Suprapubic skin (tissue), 4 donors: ENCODE data around the gene TAS1R2. TPM values are rescaled to one million over a fixed set of nuclear protein-coding genes. Genes with fewer than 3 reads are reported as not detected.
A peak's percentile ranks its signal among the peaks of the same experiment; 100 is the strongest.

Source experiments
- DNase-seq, 2 donors: peaks; one replicate each; pipeline ENCODE4 v3.0.0-alpha.2; 2019; ENCODE audit warnings: low spot score in 2 of 2
- H3K27ac ChIP-seq: fragments of 200-600 bp; sonication (generic); one replicate; pipeline ENCODE4 v1.5.1; 2019
- H3K27me3 ChIP-seq: fragments of 200-600 bp; sonication (generic); one replicate; pipeline ENCODE4 v1.5.1; 2019
- H3K36me3 ChIP-seq: fragments of 200-600 bp; sonication (generic); one replicate; pipeline ENCODE4 v1.5.1; 2019
- H3K4me1 ChIP-seq: fragments of 200-600 bp; sonication (generic); one replicate; pipeline ENCODE4 v1.5.1; 2019
- H3K4me3 ChIP-seq: fragments of 200-600 bp; sonication (generic); one replicate; pipeline ENCODE4 v1.5.1; 2019; ENCODE audit warnings: mild to moderate bottlenecking
- H3K9me3 ChIP-seq: fragments of 200-600 bp; sonication (generic); one replicate; pipeline ENCODE4 v1.5.1; 2019
- EP300 ChIP-seq: sonication (generic); formaldehyde crosslinking; IDR thresholded peaks from one replicate; pipeline ENCODE4 v1.6.1; 2017; ENCODE audit warnings: antibody characterized with exemption
- POLR2A ChIP-seq, 2 donors: fragments of 450-650 bp; IDR thresholded peaks; one replicate each; pipeline ENCODE4 v1.6.1; 2017; ENCODE audit warnings: antibody characterized with exemption in 2 of 2, mild to moderate bottlenecking in 2 of 2, moderate library complexity in 2 of 2
- POLR2AphosphoS5 ChIP-seq, 3 donors: sonication (generic); formaldehyde crosslinking; IDR thresholded peaks; one replicate each; pipeline ENCODE4 v1.6.1; 2017; ENCODE audit warnings: antibody characterized with exemption in 3 of 3
- WGBS: methylation state at CpG from one replicate; pipeline ENCODE4 v1.1.5; 2018; 5-methylcytosine and 5-hydroxymethylcytosine counted together
- total RNA-seq, 4 donors: library from RNA; depleted of rRNA; stranded (reverse); fragments of >200 nt; gene quantifications; one replicate each; pipeline ENCODE4 v1.1.0, GENCODE V29; 2016
- TF ChIP-seq, protein P1 (sequence below), 2 donors: fragments of 200-600 bp in 1 of 2; fragments of 450-650 bp in 1 of 2; sonication (generic) in 1 of 2; IDR thresholded peaks; one replicate each; pipeline ENCODE4 v1.5.1; 2016 to 2019; ENCODE audit warnings: antibody characterized with exemption in 2 of 2, mild to moderate bottlenecking in 1 of 2, moderate library complexity in 1 of 2

The TAS1R2 gene
- total RNA-seq, 4 donors from 2014 or later = 0.38 to 1.3 (median 1.2) TPM; not detected in 1

DNA sequence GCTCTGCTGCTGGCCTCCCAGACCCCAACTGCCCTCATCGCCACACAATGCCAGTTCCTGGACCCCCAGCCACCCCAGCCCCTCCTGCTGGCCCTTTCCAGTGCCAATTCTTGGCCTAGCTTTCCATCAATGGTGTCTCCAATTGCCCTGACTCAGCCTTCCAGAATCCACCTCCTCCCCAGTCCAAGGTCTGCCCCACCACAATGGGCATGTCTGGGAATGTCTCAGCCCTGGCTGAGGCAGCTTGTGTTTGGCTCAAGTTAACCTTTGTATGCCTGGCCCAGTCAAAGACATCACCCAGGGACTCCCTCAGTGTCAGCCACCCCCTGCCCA lies 26.5 kb upstream of the TAS1R2 start:
- H3K4me1 ChIP-seq = peaks cover 45% of the 10 kb centered on the region
- no peaks in the 10 kb centered on the region for H3K27me3 ChIP-seq
- TF ChIP-seq, protein P1, sequence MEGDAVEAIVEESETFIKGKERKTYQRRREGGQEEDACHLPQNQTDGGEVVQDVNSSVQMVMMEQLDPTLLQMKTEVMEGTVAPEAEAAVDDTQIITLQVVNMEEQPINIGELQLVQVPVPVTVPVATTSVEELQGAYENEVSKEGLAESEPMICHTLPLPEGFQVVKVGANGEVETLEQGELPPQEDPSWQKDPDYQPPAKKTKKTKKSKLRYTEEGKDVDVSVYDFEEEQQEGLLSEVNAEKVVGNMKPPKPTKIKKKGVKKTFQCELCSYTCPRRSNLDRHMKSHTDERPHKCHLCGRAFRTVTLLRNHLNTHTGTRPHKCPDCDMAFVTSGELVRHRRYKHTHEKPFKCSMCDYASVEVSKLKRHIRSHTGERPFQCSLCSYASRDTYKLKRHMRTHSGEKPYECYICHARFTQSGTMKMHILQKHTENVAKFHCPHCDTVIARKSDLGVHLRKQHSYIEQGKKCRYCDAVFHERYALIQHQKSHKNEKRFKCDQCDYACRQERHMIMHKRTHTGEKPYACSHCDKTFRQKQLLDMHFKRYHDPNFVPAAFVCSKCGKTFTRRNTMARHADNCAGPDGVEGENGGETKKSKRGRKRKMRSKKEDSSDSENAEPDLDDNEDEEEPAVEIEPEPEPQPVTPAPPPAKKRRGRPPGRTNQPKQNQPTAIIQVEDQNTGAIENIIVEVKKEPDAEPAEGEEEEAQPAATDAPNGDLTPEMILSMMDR (IDR thresholded peaks at IDR 0.05) = no peak
- no peak for TF ChIP-seq POLR2A (IDR thresholded peaks at IDR 0.05)
- TF ChIP-seq EP300 = no peak
- no peak for TF ChIP-seq POLR2AphosphoS5 (IDR thresholded peaks at IDR 0.05)
- H3K36me3 ChIP-seq = peaks cover 10% of the 10 kb centered on the region
- no peak overlapping the region for H3K27ac ChIP-seq
- H3K9me3 ChIP-seq = no peaks in the 10 kb centered on the region
- no peak overlapping the region for H3K4me3 ChIP-seq
- DNase-seq = no peak
- WGBS = 78% methylated on average over 1 of the region's 1 CpG

DNA sequence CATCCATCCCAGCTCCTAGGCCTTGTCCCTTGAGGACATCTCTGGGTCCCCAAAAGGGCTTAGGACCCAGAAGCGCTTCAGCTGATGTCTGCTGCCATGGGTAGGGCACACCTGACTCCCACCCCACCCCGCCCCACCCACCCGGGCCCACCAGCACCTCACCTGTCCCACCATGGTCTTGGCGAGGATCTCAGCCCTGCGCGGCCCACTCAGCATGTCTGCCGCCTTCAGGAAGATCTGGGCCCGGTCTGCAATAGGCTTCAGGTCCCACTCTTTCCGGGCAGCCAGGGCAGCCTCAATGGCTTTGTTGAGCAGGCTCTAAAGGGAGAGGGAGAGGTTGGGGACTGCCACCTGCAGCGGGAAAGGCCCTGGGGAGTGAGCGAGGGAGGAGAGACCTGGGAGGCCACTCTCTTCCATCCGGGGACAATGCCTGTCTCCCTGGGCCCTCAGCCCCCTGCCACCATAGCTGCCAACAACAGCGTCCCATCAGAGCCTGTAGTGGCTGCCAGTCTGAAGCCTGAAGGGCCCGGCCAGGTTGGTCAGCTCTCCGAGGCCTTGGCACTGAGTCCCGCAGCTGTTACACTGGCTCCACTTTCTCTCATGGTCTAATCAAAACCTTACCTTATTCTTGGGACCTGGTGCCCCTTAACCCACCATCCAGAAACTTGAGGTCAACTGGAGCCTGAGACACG lies 26.0 kb upstream of the TAS1R2 start:
- no peak for DNase-seq
- Histone ChIP-seq H3K9me3 (no peaks in the 10 kb centered on the region), H3K27me3 (no peaks in the 10 kb centered on the region), H3K4me1 (peaks cover 45% of the 10 kb centered on the region), H3K4me3 (no peak overlapping the region), H3K36me3 (peaks cover 10% of the 10 kb centered on the region), H3K27ac (no peak overlapping the region)
- WGBS = 73% methylated on average over 12 of the region's 17 CpGs
- TF ChIP-seq, protein P1 (IDR thresholded peaks at IDR 0.05) = no peak
- no peak for TF ChIP-seq POLR2A (IDR thresholded peaks at IDR 0.05)
- no peak for TF ChIP-seq POLR2AphosphoS5 (IDR thresholded peaks at IDR 0.05)
- TF ChIP-seq EP300 = no peak

DNA sequence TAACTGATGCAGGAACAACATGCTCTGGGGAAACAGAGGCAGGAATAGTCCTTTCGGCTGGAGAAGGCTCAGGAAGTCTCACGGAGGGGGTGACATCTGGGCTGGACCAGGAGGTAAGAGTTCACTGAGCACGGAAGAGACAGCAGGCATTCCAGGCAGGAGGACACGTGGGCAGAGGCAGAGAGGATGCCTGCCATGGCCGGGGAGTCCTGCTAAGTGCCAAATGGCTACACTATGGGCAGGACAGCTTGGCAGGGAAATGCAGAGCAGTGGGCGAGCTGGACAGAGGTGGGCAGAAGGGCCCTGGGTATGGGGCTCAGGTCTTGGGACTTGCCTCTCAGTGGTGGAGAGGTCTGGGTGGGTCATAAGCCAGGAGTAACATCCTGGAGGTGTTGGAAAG lies 25.3 kb upstream of the TAS1R2 start:
- Histone ChIP-seq H3K4me3 (no peak overlapping the region), H3K9me3 (no peaks in the 10 kb centered on the region), H3K36me3 (peaks cover 10% of the 10 kb centered on the region), H3K27me3 (no peaks in the 10 kb centered on the region), H3K27ac (no peak overlapping the region), H3K4me1 (peaks cover 52% of the 10 kb centered on the region)
- no peak for TF ChIP-seq POLR2A (IDR thresholded peaks at IDR 0.05)
- no peak for TF ChIP-seq EP300
- TF ChIP-seq POLR2AphosphoS5 (IDR thresholded peaks at IDR 0.05) = no peak
- TF ChIP-seq, protein P1 (IDR thresholded peaks at IDR 0.05) = no peak
- no peak for DNase-seq
- WGBS = 84% methylated on average over 6 of the region's 6 CpGs

DNA sequence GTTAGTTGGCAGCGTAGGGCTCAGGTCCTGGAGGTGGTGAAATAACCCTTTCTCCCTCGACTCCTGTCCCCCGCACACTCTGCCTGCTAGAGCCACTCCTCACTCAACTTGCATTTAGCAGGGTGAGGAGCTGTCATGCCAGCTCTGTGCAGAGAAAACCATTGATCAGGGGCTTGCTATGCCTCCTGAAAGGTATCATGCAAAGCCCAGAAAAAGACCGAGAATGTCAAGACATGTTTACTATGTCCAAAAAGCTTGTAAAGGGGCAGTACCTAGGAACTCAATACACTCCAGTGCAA lies 24.9 kb upstream of the TAS1R2 start:
- Histone ChIP-seq H3K36me3 (peaks cover 10% of the 10 kb centered on the region), H3K4me3 (no peak overlapping the region), H3K27ac (no peak overlapping the region), H3K9me3 (no peaks in the 10 kb centered on the region), H3K4me1 (peaks cover 56% of the 10 kb centered on the region), H3K27me3 (no peaks in the 10 kb centered on the region)
- WGBS = 47% methylated on average over 3 of the region's 4 CpGs
- DNase-seq = no peak
- TF ChIP-seq, protein P1 (IDR thresholded peaks at IDR 0.05) = no peak
- TF ChIP-seq EP300 (no peak), POLR2A (IDR thresholded peaks at IDR 0.05) (no peak), POLR2AphosphoS5 (IDR thresholded peaks at IDR 0.05) (no peak)

DNA sequence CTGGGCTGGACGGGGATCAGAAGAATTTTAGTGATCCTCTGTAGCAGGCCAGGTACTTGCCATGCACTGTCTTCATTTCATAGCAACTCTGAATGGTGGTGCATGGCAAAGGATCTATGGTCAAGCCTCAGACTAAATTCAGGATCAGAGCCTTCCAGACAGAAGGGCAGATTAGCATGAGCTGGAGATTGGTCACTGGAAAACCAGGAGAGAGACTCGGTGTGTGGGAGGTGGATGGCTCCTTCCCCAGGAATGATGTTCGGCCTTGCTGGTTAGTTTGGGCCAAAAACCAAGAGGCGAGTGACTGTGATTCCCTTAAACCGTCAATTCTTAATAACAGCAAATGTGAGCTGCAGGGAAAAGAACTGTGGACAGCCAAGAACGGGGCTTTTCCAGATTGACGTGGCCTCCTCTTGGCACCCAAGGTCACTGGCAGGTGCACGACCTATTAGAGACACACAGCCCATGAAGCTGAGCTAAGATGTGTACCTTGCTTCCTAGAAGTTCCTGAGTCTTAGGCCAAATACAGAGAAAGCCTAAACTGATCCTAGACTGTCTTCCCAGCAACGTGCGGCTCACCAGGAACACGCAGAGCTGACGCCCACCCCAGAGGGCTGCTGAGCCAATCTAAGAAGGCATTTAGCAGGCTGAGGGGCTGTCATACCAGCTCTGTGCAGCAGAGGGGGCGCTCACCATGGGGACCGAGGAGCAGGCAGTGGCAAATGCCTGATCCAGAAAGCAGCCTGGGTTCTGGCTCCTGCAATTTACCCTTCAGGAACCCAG lies 24.4 kb upstream of the TAS1R2 start:
- no peak for TF ChIP-seq EP300
- TF ChIP-seq POLR2A (IDR thresholded peaks at IDR 0.05) = no peak
- TF ChIP-seq, protein P1 (IDR thresholded peaks at IDR 0.05) = peak; percentile 71 to 92
- 71% methylated on average over 8 of the region's 14 CpGs for whole genome bisulfite sequencing
- peaks cover 10% of the 10 kb centered on the region for H3K36me3 ChIP-seq
- H3K27ac ChIP-seq = no peak overlapping the region
- H3K27me3 ChIP-seq = no peaks in the 10 kb centered on the region
- H3K9me3 ChIP-seq = no peaks in the 10 kb centered on the region
- peak in 1 of 2 donors; percentile 83 for DNase-seq
- no peak overlapping the region for H3K4me3 ChIP-seq
- H3K4me1 ChIP-seq = peaks cover 58% of the 10 kb centered on the region
